Liver (tissue), 9 donors: ENCODE measurements around the gene NDFIP1. TPM values are rescaled to one million over a fixed set of nuclear protein-coding genes. Genes with fewer than 3 reads are reported as not detected.
A peak's percentile ranks its signal among the peaks of the same experiment; 100 is the strongest.

Source experiments
- DNase-seq: peaks from one replicate; pipeline ENCODE4 v3.0.0-alpha.2; 2017; ENCODE audit warnings: low spot score
- H3K27ac ChIP-seq, 2 donors: one replicate each; pipeline ENCODE4 v1.7.0; 2013; ENCODE audit warnings: inconsistent platforms in 2 of 2, low read length in 2 of 2, control low read depth in 1 of 2, low read depth in 1 of 2, mild to moderate bottlenecking in 1 of 2
- H3K27me3 ChIP-seq, 4 donors: one replicate each; pipeline versions ENCODE4 v1.6.1 to v1.7.0; 2013; ENCODE audit warnings: low read length in 3 of 4, inconsistent platforms in 1 of 4, mild to moderate bottlenecking in 1 of 4, moderate library complexity in 1 of 4; ENCODE audit not compliant: control insufficient read depth in 4 of 4, insufficient read depth in 4 of 4
- H3K36me3 ChIP-seq, 4 donors: one replicate each; pipeline versions ENCODE4 v1.6.1 to v1.7.0; 2013; ENCODE audit warnings: low read length in 3 of 4, mild to moderate bottlenecking in 3 of 4, low read depth in 1 of 4, moderate library complexity in 1 of 4; ENCODE audit not compliant: control insufficient read depth in 4 of 4, insufficient read depth in 3 of 4
- H3K4me1 ChIP-seq, 4 donors: one replicate each; pipeline versions ENCODE4 v1.6.1 to v1.7.0; 2013; ENCODE audit warnings: low read length in 3 of 4, mild to moderate bottlenecking in 3 of 4, moderate library complexity in 1 of 4; ENCODE audit not compliant: control insufficient read depth in 4 of 4, insufficient read depth in 4 of 4
- H3K4me3 ChIP-seq, 3 donors: one replicate each; pipeline versions ENCODE4 v1.6.1 to v1.7.0; 2013; ENCODE audit warnings: low read length in 3 of 3, control low read depth in 1 of 3, low read depth in 1 of 3, mild to moderate bottlenecking in 1 of 3
- H3K9ac ChIP-seq, 2 donors: one replicate each; pipeline ENCODE4 v1.7.0; 2013; ENCODE audit warnings: low read length in 2 of 2, mild to moderate bottlenecking in 2 of 2, moderate library complexity in 2 of 2, control low read depth in 1 of 2, low read depth in 1 of 2
- H3K9me3 ChIP-seq, 4 donors: one replicate each; pipeline versions ENCODE4 v1.6.1 to v1.7.0; 2013; ENCODE audit warnings: low read length in 3 of 4; ENCODE audit not compliant: control insufficient read depth in 4 of 4
- CTCF ChIP-seq: fragments of 150-350 bp; IDR thresholded peaks from 2 replicates; pipeline ENCODE4 v1.5.1; 2017; ENCODE audit warnings: improper control_type of control experiment, low read depth, low read length; ENCODE audit not compliant: missing input control
- FOXA1 ChIP-seq: IDR thresholded peaks from 2 replicates; pipeline ENCODE4 v1.6.1; 2016; ENCODE audit warnings: antibody characterized with exemption
- FOXA2 ChIP-seq: IDR thresholded peaks from 2 replicates; pipeline ENCODE4 v1.6.1; 2016; ENCODE audit warnings: antibody characterized with exemption
- GABPA ChIP-seq, 2 donors: IDR thresholded peaks in 1 of 2; conservative IDR thresholded peaks in 1 of 2; 2 replicates each; pipeline ENCODE4 v1.6.1; 2016; ENCODE audit warnings: antibody characterized with exemption in 2 of 2, mild to moderate bottlenecking in 1 of 2, moderate library complexity in 1 of 2
- HNF4G ChIP-seq: IDR thresholded peaks from 2 replicates; pipeline ENCODE4 v1.6.1; 2016; ENCODE audit warnings: antibody characterized with exemption
- JUND ChIP-seq, 2 donors: IDR thresholded peaks; 2 replicates each; pipeline ENCODE4 v1.6.1; 2016; ENCODE audit warnings: antibody characterized with exemption in 2 of 2
- MAX ChIP-seq: IDR thresholded peaks from 2 replicates; pipeline ENCODE4 v1.6.1; 2016; ENCODE audit warnings: antibody characterized with exemption
- NR2F2 ChIP-seq: IDR thresholded peaks from 2 replicates; pipeline ENCODE4 v1.6.1; 2016; ENCODE audit warnings: antibody characterized with exemption
- RAD21 ChIP-seq, 2 donors: IDR thresholded peaks; 2 replicates each; pipeline ENCODE4 v1.6.1; 2016; ENCODE audit warnings: antibody characterized with exemption in 2 of 2, mild to moderate bottlenecking in 2 of 2
- REST ChIP-seq: IDR thresholded peaks from 2 replicates; pipeline ENCODE4 v1.6.1; 2016; ENCODE audit warnings: antibody characterized with exemption, mild to moderate bottlenecking
- ZBTB33 ChIP-seq: IDR thresholded peaks from 2 replicates; pipeline ENCODE4 v1.6.1; 2016; ENCODE audit warnings: antibody characterized with exemption
- WGBS: extraction: QIAGEN DNeasy Blood & Tissue Kit; methylation state at CpG from one replicate; pipeline ENCODE4 v1.1.7; 2013; 5-methylcytosine and 5-hydroxymethylcytosine counted together
- polyA plus RNA-seq, 2 donors: library from polyadenylated mRNA; stranded (reverse) in 1 of 2; unstranded in 1 of 2; fragments of 200-250 nt in 1 of 2; fragments of >200 nt in 1 of 2; fragmentation: Nextera tagmentation in 1 of 2; extraction: Ambion mirVana in 1 of 2; gene quantifications; one replicate each; pipeline versions ENCODE4 v1.2.1 to v1.2.3, GENCODE V29; 2013 to 2015
- total RNA-seq, 2 donors: library from RNA; depleted of rRNA; stranded (reverse); fragments of >200 nt; gene quantifications; one replicate each; pipeline ENCODE4 v1.2.3, GENCODE V29; 2014
- donor health status: healthy.
- donor health status: healthy.
- donor health status: healthy.
- donor health status: healthy.
- donor health status: healthy.

Gene NDFIP1
- total and polyA plus RNA-seq, 4 donors, result 43.5 to 68.1 (median 57.1) TPM

- Histone ChIP-seq H3K36me3 (no peaks in the 10 kb centered on the region), H3K4me3 (no peak overlapping the region), H3K27me3 (no peaks in the 10 kb centered on the region), H3K9ac (no peak overlapping the region), H3K27ac (no peak overlapping the region), H3K4me1 (peaks cover 7 to 19% (median 13%) of the 10 kb centered on the region in 4 donors), H3K9me3 (no peaks in the 10 kb centered on the region)
- no peak for DNase-seq
- TF ChIP-seq CTCF (no peak), ZBTB33 (no peak), MAX (no peak), NR2F2 (no peak)
- 96% methylated on average over 2 of the region's 2 CpGs for WGBS
Observed at GRCh38 chr5:142107036-142107735, 1.4 kb upstream of the NDFIP1 start.

GRCh38 chr5:142107736-142108431, 695 bp upstream of the NDFIP1 start:
- no peaks in the 10 kb centered on the region for H3K9me3 ChIP-seq

More at GRCh38 chr5:142107736-142108431, 695 bp upstream of the NDFIP1 start:
- Histone ChIP-seq H3K36me3 (no peaks in the 10 kb centered on the region), H3K27ac (peak overlapping the region; percentile 90 to 94), H3K4me3 (peak overlapping the region in 1 of 3 donors; percentile 98), H3K27me3 (no peaks in the 10 kb centered on the region), H3K9ac (peak overlapping the region in 1 of 2 donors; percentile 49), H3K4me1 (peaks cover 9 to 19% (median 13%) of the 10 kb centered on the region in 4 donors)
- 72% methylated on average over 11 of the region's 11 CpGs for WGBS
- peak; percentile 48 for DNase-seq
- TF ChIP-seq RAD21 (IDR thresholded peaks at IDR 0.05) (no peak), FOXA2 (no peak), REST (no peak), HNF4G (no peak), GABPA (IDR thresholded peaks at IDR 0.05 in 1 of 2, conservative IDR thresholded peaks at IDR 0.05 in 1 of 2) (no peak), FOXA1 (no peak), JUND (IDR thresholded peaks at IDR 0.05) (no peak)
